Epithelial cell of esophagus (primary cell): ENCODE results near the gene CD2AP.

Source experiments
- DNase-seq: peaks from one replicate; pipeline ENCODE4 v3.0.0; 2010; ENCODE audit warnings: low read depth
- H3K4me3 ChIP-seq: 2 replicates; pipeline ENCODE4 v1.5.1; 2011; ENCODE audit warnings: mild to moderate bottlenecking, low read length, control low read depth
- TF ChIP-seq, protein P1 (sequence below): IDR thresholded peaks from 2 replicates; pipeline ENCODE4 v1.5.1; 2011; ENCODE audit warnings: low read depth, mild to moderate bottlenecking, low read length, control low read depth, inconsistent platforms; ENCODE audit not compliant: insufficient read depth; ENCODE audit errors: missing control alignments

CD2AP gene

DNA sequence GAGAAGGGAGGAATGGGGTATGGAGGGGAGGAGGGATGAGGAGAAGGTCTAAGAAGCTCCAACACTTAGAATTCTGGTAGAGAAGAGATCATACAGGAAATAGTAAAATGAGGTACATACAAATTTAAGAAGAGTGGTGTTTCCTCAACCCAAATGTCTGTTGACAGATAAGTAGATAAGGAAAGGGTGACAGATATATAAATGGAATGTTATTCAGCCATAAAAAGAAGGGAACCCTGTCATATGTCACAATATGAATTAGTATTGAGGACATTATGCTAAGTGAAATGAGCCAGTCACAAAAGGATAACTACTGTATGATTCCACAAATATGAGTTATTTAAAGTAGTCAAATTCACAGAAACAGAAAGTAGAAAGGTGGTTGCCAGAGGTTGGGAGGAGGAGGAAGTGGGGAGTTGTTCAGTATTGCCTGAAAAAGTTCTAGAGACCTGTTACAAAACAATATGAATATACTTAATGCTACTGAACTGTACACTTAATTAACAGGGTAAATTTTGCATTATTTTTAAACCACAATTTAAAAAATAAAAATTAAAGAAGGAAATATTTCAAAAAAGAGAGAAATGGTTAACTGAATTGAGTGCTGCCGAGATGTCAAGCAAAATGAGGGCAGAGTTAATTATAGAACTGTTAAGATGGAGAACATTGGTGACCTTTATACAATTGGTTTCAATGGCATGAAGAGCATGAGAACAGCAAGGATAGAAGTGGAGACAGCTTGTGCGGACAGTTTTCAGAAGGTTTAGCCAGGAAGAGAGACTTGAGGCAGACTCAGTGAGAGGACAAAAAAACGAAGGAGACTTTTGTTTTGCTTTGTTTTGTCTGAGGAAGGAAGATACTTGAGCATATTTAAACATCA is 173.2 kb downstream of the CD2AP start:
- DNase-seq, result no peak
- TF ChIP-seq, protein P1, sequence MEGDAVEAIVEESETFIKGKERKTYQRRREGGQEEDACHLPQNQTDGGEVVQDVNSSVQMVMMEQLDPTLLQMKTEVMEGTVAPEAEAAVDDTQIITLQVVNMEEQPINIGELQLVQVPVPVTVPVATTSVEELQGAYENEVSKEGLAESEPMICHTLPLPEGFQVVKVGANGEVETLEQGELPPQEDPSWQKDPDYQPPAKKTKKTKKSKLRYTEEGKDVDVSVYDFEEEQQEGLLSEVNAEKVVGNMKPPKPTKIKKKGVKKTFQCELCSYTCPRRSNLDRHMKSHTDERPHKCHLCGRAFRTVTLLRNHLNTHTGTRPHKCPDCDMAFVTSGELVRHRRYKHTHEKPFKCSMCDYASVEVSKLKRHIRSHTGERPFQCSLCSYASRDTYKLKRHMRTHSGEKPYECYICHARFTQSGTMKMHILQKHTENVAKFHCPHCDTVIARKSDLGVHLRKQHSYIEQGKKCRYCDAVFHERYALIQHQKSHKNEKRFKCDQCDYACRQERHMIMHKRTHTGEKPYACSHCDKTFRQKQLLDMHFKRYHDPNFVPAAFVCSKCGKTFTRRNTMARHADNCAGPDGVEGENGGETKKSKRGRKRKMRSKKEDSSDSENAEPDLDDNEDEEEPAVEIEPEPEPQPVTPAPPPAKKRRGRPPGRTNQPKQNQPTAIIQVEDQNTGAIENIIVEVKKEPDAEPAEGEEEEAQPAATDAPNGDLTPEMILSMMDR, result no peak
- no peak overlapping the region for H3K4me3 ChIP-seq

GRCh38 chr6:47651505-47651944 is 173.9 kb downstream of the CD2AP start:
- peak; percentile 87 for DNase-seq
- no peak overlapping the region for H3K4me3 ChIP-seq
- TF ChIP-seq, protein P1, result no peak

DNA sequence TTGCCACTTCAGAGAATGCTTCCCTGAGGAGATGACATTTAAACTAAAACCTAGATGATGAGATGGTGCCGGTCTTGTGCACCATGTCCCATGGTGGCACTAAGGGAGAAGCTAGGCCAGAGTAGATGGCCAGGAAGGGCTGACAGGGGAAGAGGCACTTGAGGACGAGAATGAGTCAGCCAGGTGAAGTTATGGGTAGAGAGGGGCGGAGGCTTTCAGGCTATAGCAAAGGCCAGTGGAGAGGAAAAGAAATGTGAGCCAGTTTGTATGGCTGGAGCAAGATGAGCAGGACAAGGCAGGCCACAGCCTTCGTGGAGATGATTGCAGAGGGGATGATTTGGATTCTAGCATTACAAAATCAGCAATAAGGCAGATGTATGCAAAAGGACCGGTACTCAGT is 176.1 kb downstream of the CD2AP start:
- TF ChIP-seq, protein P1, result no peak
- DNase-seq, result peak; percentile 59
- no peak overlapping the region for H3K4me3 ChIP-seq

DNA sequence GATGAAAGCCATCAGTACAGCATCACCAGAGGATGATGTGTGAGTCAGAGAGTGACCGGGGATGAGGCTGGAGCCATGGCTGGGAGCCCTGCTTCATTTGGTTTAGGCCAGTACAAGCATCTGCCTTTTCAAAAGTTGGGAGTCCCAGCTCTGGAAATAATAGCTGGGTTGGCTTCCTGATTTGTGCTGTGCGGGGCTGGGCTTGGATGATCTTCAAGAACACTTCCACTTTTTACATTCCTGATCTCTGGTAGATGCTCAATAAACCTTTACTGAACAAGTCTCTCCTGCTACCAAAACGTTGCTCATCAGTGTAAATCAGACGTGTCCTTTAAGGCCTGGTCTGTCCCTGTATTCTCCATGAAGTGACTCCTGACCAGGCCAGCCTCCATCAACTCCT is 176.7 kb downstream of the CD2AP start:
- H3K4me3 ChIP-seq, result no peak overlapping the region
- peak; percentile 47 for DNase-seq
- TF ChIP-seq, protein P1, result no peak

- peak; percentile 96 for DNase-seq
- peak overlapping the region; percentile 32 for H3K4me3 ChIP-seq
- TF ChIP-seq, protein P1, result no peak
These were observed 178.4 kb downstream of the CD2AP start for GRCh38 chr6:47655719-47656595.

DNA sequence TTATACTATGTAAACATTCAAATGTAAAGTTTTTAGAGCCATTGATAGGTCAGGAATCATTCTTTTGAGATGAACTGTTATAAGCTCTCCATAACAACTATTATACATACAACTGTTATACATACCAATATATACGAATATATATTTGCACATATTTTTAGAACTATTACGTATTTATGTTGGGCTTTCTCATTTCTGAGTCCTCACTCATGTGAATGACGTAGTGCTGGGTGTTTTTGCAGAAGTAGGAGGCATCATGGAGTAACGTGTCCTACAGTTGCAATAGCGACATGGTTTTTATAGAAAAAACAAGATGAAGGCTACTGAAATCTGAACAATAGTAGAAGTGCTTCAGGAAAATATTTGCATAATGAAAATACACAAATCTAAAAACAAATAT is 184.4 kb downstream of the CD2AP start:
- no peak for DNase-seq
- TF ChIP-seq, protein P1, result no peak
- H3K4me3 ChIP-seq, result no peak overlapping the region
